BLaER1 treated with 17β-estradiol and CSF1 and Interleukin-3, amounts not matched to agents 10 nM and 100 nM (cell line): Measurements from ENCODE around the gene CCDC187.
A peak's percentile ranks its signal among the peaks of the same experiment; 100 is the strongest.

Experiments used
- H3K27ac ChIP-seq, 11 experiments: shearing (Covaris generic); formaldehyde crosslinking; 2 replicates each; pipeline ENCODE4 v1.8.1; 2022
- H3K27me3 ChIP-seq, 11 experiments: shearing (Covaris generic); formaldehyde crosslinking; 2 replicates each; pipeline ENCODE4 v1.8.1; 2022
- H3K36me3 ChIP-seq, 11 experiments: shearing (Covaris generic); formaldehyde crosslinking; 2 replicates each; pipeline ENCODE4 v1.8.1; 2022
- H3K4me1 ChIP-seq, 10 experiments: shearing (Covaris generic); formaldehyde crosslinking; 2 replicates each; pipeline ENCODE4 v1.8.1; 2022
- H3K4me2 ChIP-seq, 11 experiments: shearing (Covaris generic); formaldehyde crosslinking; 2 replicates each; pipeline ENCODE4 v1.8.1; 2022
- H3K4me3 ChIP-seq, 10 experiments: shearing (Covaris generic); formaldehyde crosslinking; 2 replicates each; pipeline ENCODE4 v1.8.1; 2022
- H3K9ac ChIP-seq, 11 experiments: shearing (Covaris generic); formaldehyde crosslinking; 2 replicates each; pipeline ENCODE4 v1.8.1; 2022
- H3K9me3 ChIP-seq, 11 experiments: shearing (Covaris generic); formaldehyde crosslinking; replicated peaks in 1 of 11; 2 replicates each; pipeline ENCODE4 v1.8.1; 2022
- H4K20me1 ChIP-seq, 11 experiments: shearing (Covaris generic); formaldehyde crosslinking; 2 replicates each; pipeline ENCODE4 v1.8.1; 2022
- Cebpa-rat ChIP-seq, 11 experiments: shearing (Covaris generic); IDR thresholded peaks; 2 replicates each; pipeline ENCODE4 v1.8.1; 2022

CCDC187 gene

DNA sequence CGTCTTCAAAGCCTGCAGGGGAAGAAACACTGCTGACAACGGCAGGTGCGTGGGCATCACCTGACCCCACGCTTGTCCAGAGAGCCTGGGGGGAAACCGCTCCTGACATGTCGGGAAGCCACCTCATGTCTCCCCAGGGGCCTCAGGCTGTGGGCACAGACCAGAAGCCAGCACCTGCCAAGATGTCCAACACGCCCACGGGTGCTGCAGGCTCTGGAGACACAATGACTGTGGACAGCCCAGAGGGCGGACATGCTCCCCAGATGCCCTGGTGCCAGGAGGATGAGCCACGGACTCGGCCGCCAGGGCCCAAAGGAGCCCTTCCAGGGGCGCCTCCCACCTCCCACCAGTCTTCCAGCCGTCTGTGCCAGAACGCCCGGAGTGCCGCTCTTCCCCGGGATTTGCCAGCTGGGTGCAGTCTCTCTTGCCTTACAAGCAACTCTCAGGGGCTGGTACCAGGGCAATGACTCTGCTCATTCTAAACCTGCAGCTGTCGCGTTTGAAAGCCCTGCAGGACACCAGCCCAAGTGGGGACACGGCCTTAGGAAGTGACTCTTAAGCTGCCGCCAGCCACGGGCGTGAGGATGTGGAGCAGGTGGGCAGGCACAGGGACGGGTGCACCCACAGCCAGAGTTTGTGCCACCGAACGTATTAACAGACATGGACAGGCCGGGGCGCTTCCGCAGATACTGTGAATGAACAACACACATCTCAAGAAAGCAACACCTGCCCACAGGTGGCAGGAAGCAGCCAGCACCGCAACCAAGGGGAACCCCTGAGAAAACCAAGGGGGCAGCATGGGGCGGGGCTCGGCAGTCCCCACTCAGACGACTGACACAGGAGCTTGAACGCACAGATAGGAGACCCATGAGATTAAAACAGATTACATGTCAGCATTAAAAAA, 92.2 kb downstream of the CCDC187 start:
- TF ChIP-seq Cebpa-rat (IDR thresholded peaks at IDR 0.05), result no peak
- no peak overlapping the region for H3K27ac ChIP-seq

GRCh38 chr9:136211006-136211405, 92.9 kb downstream of the CCDC187 start:
- Histone ChIP-seq H3K4me3 (no peak overlapping the region), H3K9me3 (peaks cover 0 to 11% (median 8%) of the 10 kb centered on the region in 11 experiments; a peak in 10 of 22 replicates), H3K9ac (no peak overlapping the region), H3K27me3 (peaks cover 0 to 6% (median 1%) of the 10 kb centered on the region in 11 experiments; a peak in 12 of 22 replicates), H3K36me3 (peaks cover 44 to 92% (median 81%) of the 10 kb centered on the region in 11 experiments), H3K4me2 (no peak overlapping the region), H3K4me1 (peaks cover 0 to 45% (median 15%) of the 10 kb centered on the region in 10 experiments; a peak in 16 of 20 replicates), H3K27ac (no peak overlapping the region), H4K20me1 (peaks cover 0 to 98% (median 93%) of the 10 kb centered on the region in 11 experiments; a peak in 18 of 22 replicates)
- no peak for TF ChIP-seq Cebpa-rat (IDR thresholded peaks at IDR 0.05)

More for the DNA sequence above, 92.2 kb downstream of the CCDC187 start:
- peaks cover 51 to 95% (median 86%) of the 10 kb centered on the region in 11 experiments for H3K36me3 ChIP-seq
- H3K27me3 ChIP-seq, result no peaks in the 10 kb centered on the region; a peak in 3 of 22 replicates
- H3K4me1 ChIP-seq, result peaks cover 0 to 49% (median 20%) of the 10 kb centered on the region in 10 experiments; a peak in 17 of 20 replicates
- peaks cover 0 to 11% (median 8%) of the 10 kb centered on the region in 11 experiments; a peak in 10 of 22 replicates for H3K9me3 ChIP-seq
- peaks cover 0 to 98% (median 93%) of the 10 kb centered on the region in 11 experiments; a peak in 18 of 22 replicates for H4K20me1 ChIP-seq
- H3K4me2 ChIP-seq, result peak overlapping the region in 4 of 11 experiments; percentile 3 to 21 (median 9); a peak in 3 of 22 replicates
- no peak overlapping the region; a peak in 1 of 22 replicates for H3K9ac ChIP-seq
- H3K4me3 ChIP-seq, result no peak overlapping the region

DNA sequence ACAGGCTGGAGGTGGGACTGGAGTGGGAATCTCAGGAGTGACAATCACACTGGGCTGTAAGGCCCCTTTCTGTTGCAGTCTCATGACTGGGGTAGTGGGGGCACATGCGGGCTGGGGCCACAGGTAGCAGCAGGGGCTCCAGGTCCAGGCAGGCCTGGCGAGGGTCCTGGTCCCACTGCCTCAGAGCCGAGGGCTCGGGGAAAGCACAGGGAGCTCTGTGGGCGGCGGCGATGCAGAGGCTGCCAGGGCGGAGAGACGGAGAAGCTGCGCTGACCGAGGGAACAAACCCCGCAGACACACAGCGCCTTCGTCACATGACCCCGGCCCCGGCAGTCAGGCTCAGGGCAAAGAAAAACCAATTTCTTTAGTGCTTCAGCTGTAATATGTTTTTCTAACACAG, 93.6 kb downstream of the CCDC187 start:
- Histone ChIP-seq H3K9me3 (peaks cover 0 to 11% (median 8%) of the 10 kb centered on the region in 11 experiments; a peak in 10 of 22 replicates), H3K36me3 (peaks cover 42 to 92% (median 77%) of the 10 kb centered on the region in 11 experiments)
- TF ChIP-seq Cebpa-rat (IDR thresholded peaks at IDR 0.05), result no peak

DNA sequence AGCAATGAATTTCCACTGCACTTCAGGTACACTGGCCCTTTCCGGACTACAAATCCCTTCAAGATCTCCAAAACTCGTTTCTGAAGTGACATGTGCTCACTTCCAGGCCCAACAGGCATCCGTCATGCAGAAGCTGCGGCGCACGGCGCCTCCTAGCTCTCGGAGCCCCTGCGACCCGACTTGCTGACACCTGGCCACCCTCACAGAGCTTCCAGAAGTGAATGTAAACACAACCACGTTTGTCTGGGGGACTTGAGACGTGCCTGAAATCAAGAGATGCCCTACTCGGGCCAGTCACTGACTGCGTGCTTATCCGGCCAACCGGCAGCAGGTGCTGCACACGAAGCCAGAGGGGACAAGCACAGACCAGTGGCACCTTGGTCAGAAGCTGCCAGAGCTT, 94.1 kb downstream of the CCDC187 start:
- no peak overlapping the region for H3K4me3 ChIP-seq
- TF ChIP-seq Cebpa-rat (IDR thresholded peaks at IDR 0.05), result no peak
- H3K9me3 ChIP-seq, result peaks cover 0 to 11% (median 8%) of the 10 kb centered on the region in 11 experiments; a peak in 10 of 22 replicates
- peaks cover 0 to 97% (median 93%) of the 10 kb centered on the region in 11 experiments; a peak in 18 of 22 replicates for H4K20me1 ChIP-seq
- peaks cover 11 to 18% (median 13%) of the 10 kb centered on the region in 11 experiments for H3K27me3 ChIP-seq
- H3K36me3 ChIP-seq, result peaks cover 40 to 88% (median 72%) of the 10 kb centered on the region in 11 experiments
- H3K9ac ChIP-seq, result no peak overlapping the region
- no peak overlapping the region for H3K27ac ChIP-seq
- H3K4me2 ChIP-seq, result no peak overlapping the region
- H3K4me1 ChIP-seq, result peaks cover 0 to 32% (median 8%) of the 10 kb centered on the region in 10 experiments; a peak in 11 of 20 replicates

More for the DNA sequence above, 93.6 kb downstream of the CCDC187 start:
- H3K9ac ChIP-seq, result no peak overlapping the region
- peaks cover 7 to 13% (median 8%) of the 10 kb centered on the region in 11 experiments for H3K27me3 ChIP-seq
- peaks cover 0 to 37% (median 8%) of the 10 kb centered on the region in 10 experiments; a peak in 13 of 20 replicates for H3K4me1 ChIP-seq
- H3K4me3 ChIP-seq, result no peak overlapping the region
- peaks cover 0 to 98% (median 93%) of the 10 kb centered on the region in 11 experiments; a peak in 18 of 22 replicates for H4K20me1 ChIP-seq
- no peak overlapping the region for H3K27ac ChIP-seq
- no peak overlapping the region for H3K4me2 ChIP-seq

- peaks cover 35 to 82% (median 67%) of the 10 kb centered on the region in 11 experiments for H3K36me3 ChIP-seq
- H3K4me2 ChIP-seq, result no peak overlapping the region
- peaks cover 0 to 8% (median 6%) of the 10 kb centered on the region in 11 experiments; a peak in 10 of 22 replicates for H3K9me3 ChIP-seq
- no peak for TF ChIP-seq Cebpa-rat (IDR thresholded peaks at IDR 0.05)
- peaks cover 17 to 23% (median 19%) of the 10 kb centered on the region in 11 experiments for H3K27me3 ChIP-seq
- no peak overlapping the region for H3K27ac ChIP-seq
- peaks cover 0 to 32% (median 8%) of the 10 kb centered on the region in 10 experiments; a peak in 11 of 20 replicates for H3K4me1 ChIP-seq
- no peak overlapping the region for H3K9ac ChIP-seq
- H3K4me3 ChIP-seq, result no peak overlapping the region
- peaks cover 0 to 97% (median 94%) of the 10 kb centered on the region in 11 experiments; a peak in 18 of 22 replicates for H4K20me1 ChIP-seq
Measured at GRCh38 chr9:136209232-136209631, 94.7 kb downstream of the CCDC187 start.

- no peak for TF ChIP-seq Cebpa-rat (IDR thresholded peaks at IDR 0.05)
- Histone ChIP-seq H3K4me2 (no peak overlapping the region), H3K9ac (no peak overlapping the region), H3K27me3 (peaks cover 22 to 29% (median 24%) of the 10 kb centered on the region in 11 experiments), H3K27ac (no peak overlapping the region), H4K20me1 (peaks cover 0 to 97% (median 95%) of the 10 kb centered on the region in 11 experiments; a peak in 18 of 22 replicates), H3K4me1 (peaks cover 0 to 32% (median 8%) of the 10 kb centered on the region in 10 experiments; a peak in 11 of 20 replicates), H3K9me3 (peaks cover 0 to 4% (median under 1%) of the 10 kb centered on the region in 11 experiments; a peak in 4 of 22 replicates), H3K4me3 (no peak overlapping the region), H3K36me3 (peaks cover 30 to 76% (median 61%) of the 10 kb centered on the region in 11 experiments)
Measured at GRCh38 chr9:136208675-136209074, 95.2 kb downstream of the CCDC187 start.

- Histone ChIP-seq H4K20me1 (peaks cover 0 to 96% (median 90%) of the 10 kb centered on the region in 11 experiments; a peak in 18 of 22 replicates), H3K36me3 (peaks cover 20 to 66% (median 50%) of the 10 kb centered on the region in 11 experiments), H3K4me3 (no peak overlapping the region), H3K4me2 (peak overlapping the region in 4 of 11 experiments; percentile 7 to 44 (median 36); a peak in 6 of 22 replicates), H3K9ac (no peak overlapping the region), H3K9me3 (no peaks in the 10 kb centered on the region), H3K27ac (no peak overlapping the region), H3K4me1 (peaks cover 0 to 29% (median 8%) of the 10 kb centered on the region in 10 experiments; a peak in 11 of 20 replicates), H3K27me3 (peaks cover 32 to 40% (median 35%) of the 10 kb centered on the region in 11 experiments)
- TF ChIP-seq Cebpa-rat (IDR thresholded peaks at IDR 0.05), result no peak
Measured at GRCh38 chr9:136207616-136208015, 96.3 kb downstream of the CCDC187 start.

DNA sequence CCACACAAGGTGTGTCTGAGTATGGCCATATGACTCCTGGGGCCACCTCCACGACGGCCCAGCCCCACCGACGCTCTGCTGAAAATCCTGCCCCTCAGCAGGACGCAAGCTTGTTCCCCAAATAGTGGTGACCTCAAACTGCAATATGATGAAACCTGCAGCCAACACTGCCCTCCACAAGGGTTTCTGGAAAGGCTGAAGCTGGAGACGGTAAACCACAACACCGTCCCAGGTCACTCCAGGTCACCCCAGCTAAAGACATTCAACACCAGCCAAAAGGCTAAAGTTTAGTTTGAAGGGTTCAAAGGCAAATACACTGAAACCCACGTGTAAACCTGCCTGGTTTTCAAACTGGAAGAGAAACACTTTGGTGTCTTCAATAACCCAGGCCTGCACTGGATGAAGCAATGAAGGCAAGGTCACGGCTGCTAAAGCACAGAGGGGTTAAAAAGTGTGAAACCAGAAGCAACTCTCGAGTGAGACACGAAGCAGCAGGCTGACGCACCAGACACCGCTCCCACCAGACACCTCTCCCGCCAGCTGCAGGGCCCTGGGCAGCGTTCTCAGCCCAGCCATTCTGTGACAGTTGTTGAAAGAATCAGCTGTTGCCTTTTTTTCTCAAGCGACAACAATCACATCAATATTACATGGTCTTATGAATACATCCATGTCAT, 97.2 kb downstream of the CCDC187 start:
- TF ChIP-seq Cebpa-rat (IDR thresholded peaks at IDR 0.05), result no peak
- Histone ChIP-seq H3K9me3 (peaks cover 0 to 3% (median 0%) of the 10 kb centered on the region in 11 experiments; a peak in 1 of 22 replicates), H4K20me1 (peaks cover 0 to 96% (median 82%) of the 10 kb centered on the region in 11 experiments; a peak in 18 of 22 replicates), H3K4me1 (peaks cover 0 to 20% (median 5%) of the 10 kb centered on the region in 10 experiments; a peak in 11 of 20 replicates), H3K27me3 (peaks cover 41 to 48% (median 44%) of the 10 kb centered on the region in 11 experiments), H3K27ac (no peak overlapping the region), H3K36me3 (peaks cover 11 to 57% (median 42%) of the 10 kb centered on the region in 11 experiments), H3K9ac (no peak overlapping the region), H3K4me3 (no peak overlapping the region), H3K4me2 (no peak overlapping the region; a peak in 2 of 22 replicates)
